ENCODE results near the gene C17orf107.
"Not testable (repeated sequence)": the region's sequence is repeated elsewhere in the genome, so short reads cannot be mapped to it uniquely, and the experiment has no call there.

- TF ChIP-seq, protein P1, sequence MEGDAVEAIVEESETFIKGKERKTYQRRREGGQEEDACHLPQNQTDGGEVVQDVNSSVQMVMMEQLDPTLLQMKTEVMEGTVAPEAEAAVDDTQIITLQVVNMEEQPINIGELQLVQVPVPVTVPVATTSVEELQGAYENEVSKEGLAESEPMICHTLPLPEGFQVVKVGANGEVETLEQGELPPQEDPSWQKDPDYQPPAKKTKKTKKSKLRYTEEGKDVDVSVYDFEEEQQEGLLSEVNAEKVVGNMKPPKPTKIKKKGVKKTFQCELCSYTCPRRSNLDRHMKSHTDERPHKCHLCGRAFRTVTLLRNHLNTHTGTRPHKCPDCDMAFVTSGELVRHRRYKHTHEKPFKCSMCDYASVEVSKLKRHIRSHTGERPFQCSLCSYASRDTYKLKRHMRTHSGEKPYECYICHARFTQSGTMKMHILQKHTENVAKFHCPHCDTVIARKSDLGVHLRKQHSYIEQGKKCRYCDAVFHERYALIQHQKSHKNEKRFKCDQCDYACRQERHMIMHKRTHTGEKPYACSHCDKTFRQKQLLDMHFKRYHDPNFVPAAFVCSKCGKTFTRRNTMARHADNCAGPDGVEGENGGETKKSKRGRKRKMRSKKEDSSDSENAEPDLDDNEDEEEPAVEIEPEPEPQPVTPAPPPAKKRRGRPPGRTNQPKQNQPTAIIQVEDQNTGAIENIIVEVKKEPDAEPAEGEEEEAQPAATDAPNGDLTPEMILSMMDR (conservative IDR thresholded peaks at IDR 0.05; ENCODE audit: low read depth, low read length) = not testable (repeated sequence)
- TF ChIP-seq EZH2 (IDR thresholded peaks at IDR 0.05; ENCODE audit: low read length, unreplicated experiment); EZH2phosphoT487 (IDR thresholded peaks at IDR 0.05; ENCODE audit: borderline replicate concordance, low read length): not testable (repeated sequence)
These were observed 15.2 kb downstream of the C17orf107 start for GRCh38 chr17:4914551-4914950.

Measured in PC-3 (cell line).